22Rv1 (cell line): Measurements from ENCODE around the gene TBR1.

ENCODE experiments used
- H3K27ac ChIP-seq: fragments of 450-650 bp; 2 replicates; pipeline ENCODE4 v1.5.1; 2017
- ZFX ChIP-seq: fragments of 450-650 bp; IDR thresholded peaks from 2 replicates; pipeline ENCODE4 v1.6.1; 2017; ENCODE audit warnings: antibody characterized with exemption, borderline replicate concordance
- TF ChIP-seq, protein P1 (sequence below): fragments of 450-650 bp; IDR thresholded peaks from 2 replicates; pipeline ENCODE4 v1.5.1; 2017; ENCODE audit warnings: mild to moderate bottlenecking

Gene TBR1

DNA sequence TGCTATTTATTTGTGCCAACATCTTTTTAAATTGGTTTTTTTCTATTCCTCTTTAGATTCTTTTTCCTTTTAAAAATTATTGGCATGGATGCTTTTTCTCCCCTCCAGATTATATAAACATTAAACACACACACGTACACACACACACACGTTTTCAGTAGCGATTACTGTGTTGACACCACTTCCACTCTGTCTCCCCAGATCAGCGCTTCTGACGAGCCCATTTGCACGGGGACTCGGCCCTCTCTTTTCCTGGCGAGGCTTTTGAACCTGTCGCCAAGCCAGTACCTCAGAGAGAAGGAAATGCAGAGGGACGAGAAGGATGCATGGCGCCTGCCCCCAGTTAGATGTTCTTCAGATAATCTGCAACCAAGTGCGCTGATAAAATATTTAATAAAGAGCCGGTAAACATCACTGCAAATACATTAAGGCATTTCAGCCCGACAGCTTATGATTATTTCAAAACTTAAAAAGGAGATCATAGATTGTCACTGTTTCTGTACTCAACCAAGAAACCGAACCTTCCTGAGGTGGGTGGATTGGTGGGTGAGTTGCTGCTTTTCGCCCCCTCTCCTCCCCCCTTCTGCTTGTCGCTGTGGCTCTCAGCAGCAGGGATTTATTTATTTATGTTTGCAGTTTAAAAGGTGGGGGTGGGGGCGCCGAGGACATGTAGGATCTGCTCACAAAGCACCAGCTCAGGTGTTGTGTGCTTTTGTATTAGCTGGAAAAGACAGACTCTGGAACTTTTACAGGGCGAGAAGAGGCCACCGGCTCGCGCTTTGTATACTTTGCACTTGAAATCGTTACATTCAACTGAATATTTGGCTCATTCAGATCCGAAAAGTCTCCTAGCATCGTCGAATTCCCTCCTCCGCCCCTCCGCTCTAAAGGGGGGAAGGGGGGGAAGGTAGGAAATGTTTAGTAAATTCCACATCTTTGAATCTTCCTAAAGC is 787 bp upstream of the TBR1 start:
- TF ChIP-seq, protein P1, sequence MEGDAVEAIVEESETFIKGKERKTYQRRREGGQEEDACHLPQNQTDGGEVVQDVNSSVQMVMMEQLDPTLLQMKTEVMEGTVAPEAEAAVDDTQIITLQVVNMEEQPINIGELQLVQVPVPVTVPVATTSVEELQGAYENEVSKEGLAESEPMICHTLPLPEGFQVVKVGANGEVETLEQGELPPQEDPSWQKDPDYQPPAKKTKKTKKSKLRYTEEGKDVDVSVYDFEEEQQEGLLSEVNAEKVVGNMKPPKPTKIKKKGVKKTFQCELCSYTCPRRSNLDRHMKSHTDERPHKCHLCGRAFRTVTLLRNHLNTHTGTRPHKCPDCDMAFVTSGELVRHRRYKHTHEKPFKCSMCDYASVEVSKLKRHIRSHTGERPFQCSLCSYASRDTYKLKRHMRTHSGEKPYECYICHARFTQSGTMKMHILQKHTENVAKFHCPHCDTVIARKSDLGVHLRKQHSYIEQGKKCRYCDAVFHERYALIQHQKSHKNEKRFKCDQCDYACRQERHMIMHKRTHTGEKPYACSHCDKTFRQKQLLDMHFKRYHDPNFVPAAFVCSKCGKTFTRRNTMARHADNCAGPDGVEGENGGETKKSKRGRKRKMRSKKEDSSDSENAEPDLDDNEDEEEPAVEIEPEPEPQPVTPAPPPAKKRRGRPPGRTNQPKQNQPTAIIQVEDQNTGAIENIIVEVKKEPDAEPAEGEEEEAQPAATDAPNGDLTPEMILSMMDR = no peak
- no peak for TF ChIP-seq ZFX

DNA sequence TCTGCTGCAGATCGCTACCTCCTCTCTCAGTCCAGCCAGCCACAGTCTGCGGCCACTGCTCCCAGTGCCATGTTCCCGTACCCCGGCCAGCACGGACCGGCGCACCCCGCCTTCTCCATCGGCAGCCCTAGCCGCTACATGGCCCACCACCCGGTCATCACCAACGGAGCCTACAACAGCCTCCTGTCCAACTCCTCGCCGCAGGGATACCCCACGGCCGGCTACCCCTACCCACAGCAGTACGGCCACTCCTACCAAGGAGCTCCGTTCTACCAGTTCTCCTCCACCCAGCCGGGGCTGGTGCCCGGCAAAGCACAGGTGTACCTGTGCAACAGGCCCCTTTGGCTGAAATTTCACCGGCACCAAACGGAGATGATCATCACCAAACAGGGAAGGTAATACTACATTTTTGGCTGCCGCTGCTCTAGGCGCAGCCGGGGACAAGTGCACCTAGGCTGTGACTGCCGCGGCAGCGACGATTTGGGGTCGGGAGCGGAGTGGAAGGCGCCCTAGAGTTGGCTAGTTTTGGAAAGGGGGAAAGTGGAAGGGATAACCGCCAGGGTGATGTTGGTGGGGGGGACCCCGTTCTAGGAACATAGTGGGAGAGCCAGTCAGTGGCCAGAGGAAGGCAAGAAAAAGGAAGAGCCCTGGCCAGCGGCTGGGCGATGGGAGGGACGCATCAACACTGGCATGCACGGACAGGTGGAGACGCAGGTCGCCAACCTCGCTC is 776 bp downstream of the TBR1 start:
- TF ChIP-seq, protein P1 = no peak
- TF ChIP-seq ZFX = no peak
- no peak overlapping the region for H3K27ac ChIP-seq

More for the DNA sequence above, 787 bp upstream of the TBR1 start:
- peak overlapping the region; percentile 56 for H3K27ac ChIP-seq

GRCh38 chr2:161417438-161418274 is 1.6 kb downstream of the TBR1 start:
- no peak overlapping the region for H3K27ac ChIP-seq
- TF ChIP-seq, protein P1 = no peak
- TF ChIP-seq ZFX = no peak

DNA sequence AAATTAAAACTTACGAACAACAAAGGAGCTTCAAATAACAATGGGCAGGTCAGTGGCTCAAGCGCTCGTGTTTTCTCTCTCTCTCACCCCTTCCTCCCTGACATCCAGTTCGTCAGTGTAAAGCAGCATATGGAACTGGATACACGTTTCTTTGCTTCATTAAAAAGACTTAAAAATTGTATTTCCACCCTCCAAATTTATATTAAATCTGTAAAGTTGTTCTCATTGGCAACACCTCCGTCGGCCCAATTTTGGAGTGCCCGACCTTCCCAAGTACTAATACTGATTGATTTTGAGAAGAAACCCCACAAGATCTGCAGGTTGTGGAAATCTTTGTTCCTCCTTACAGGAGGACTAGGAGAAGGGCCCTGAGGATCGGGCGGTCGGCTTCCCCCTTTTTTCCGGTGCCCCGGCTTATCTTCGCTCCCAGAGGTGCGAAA is 2.2 kb downstream of the TBR1 start:
- H3K27ac ChIP-seq = no peak overlapping the region
- TF ChIP-seq, protein P1 = no peak
- TF ChIP-seq ZFX = no peak

- TF ChIP-seq ZFX = no peak
- TF ChIP-seq, protein P1 = no peak
- no peak overlapping the region for H3K27ac ChIP-seq
Observed at GRCh38 chr2:161418715-161419637, 2.9 kb downstream of the TBR1 start.

GRCh38 chr2:161419638-161420190 is 3.6 kb downstream of the TBR1 start:
- H3K27ac ChIP-seq = no peak overlapping the region
- TF ChIP-seq, protein P1 = no peak
- no peak for TF ChIP-seq ZFX
